Testis (tissue), 3 donors: ENCODE data around the gene NFIB. TPM values are rescaled to one million over a fixed set of nuclear protein-coding genes. Genes with fewer than 3 reads are reported as not detected.

Experiments used
- DNase-seq: peaks from one replicate; pipeline ENCODE4 v3.0.0-alpha.2; 2019
- H3K27ac ChIP-seq, 2 donors: fragments of 200-600 bp; sonication (generic); one replicate each; pipeline ENCODE4 v1.5.1; 2019
- H3K27me3 ChIP-seq: fragments of 200-600 bp; sonication (generic); one replicate; pipeline ENCODE4 v1.5.1; 2019
- H3K36me3 ChIP-seq: fragments of 200-600 bp; sonication (generic); one replicate; pipeline ENCODE4 v1.5.1; 2017; ENCODE audit warnings: low read depth; ENCODE audit errors: missing control alignments
- H3K4me1 ChIP-seq: fragments of 200-600 bp; sonication (generic); one replicate; pipeline ENCODE4 v1.5.1; 2019
- H3K4me3 ChIP-seq, 2 donors: fragments of 200-600 bp; sonication (generic); one replicate each; pipeline ENCODE4 v1.5.1; 2017 to 2019
- H3K9me3 ChIP-seq: fragments of 200-600 bp; sonication (generic); one replicate; pipeline ENCODE4 v1.5.1; 2017
- POLR2A ChIP-seq: fragments of 450-650 bp; IDR thresholded peaks from one replicate; pipeline ENCODE4 v1.6.1; 2017; ENCODE audit warnings: antibody characterized with exemption, mild to moderate bottlenecking, moderate library complexity
- WGBS, 2 donors: methylation state at CpG; one replicate each; pipeline ENCODE4 v1.1.5; 2018; 5-methylcytosine and 5-hydroxymethylcytosine counted together
- intact Hi-C: fragments of 100-400 bp; cut with DNase I; formaldehyde crosslinking; loops from one replicate; pipeline ENCODE4 v1.15.1; 2023; ENCODE audit warnings: low total_unique reads
- polyA plus RNA-seq: library from polyadenylated mRNA; stranded (reverse); fragments of 350-450 nt; fragmentation: Illumina TruSeq; extraction: RNeasy Lipid Tissue Mini Kit (QIAGEN cat#74804); gene quantifications from one replicate; pipeline ENCODE4 v1.2.3, GENCODE V29; 2014; ENCODE audit warnings: low read depth, low replicate concordance; ENCODE audit not compliant: insufficient read depth
- total RNA-seq, 2 donors: library from RNA; depleted of rRNA; stranded (reverse); fragments of >200 nt; gene quantifications; one replicate each; pipeline ENCODE4 v1.2.3, GENCODE V29; 2016
- TF ChIP-seq, protein P1 (sequence below), 3 experiments: fragments of 450-650 bp in 2 of 3; fragments of 200-600 bp in 1 of 3; sonication (generic) in 1 of 3; IDR thresholded peaks; one replicate each; pipeline ENCODE4 v1.5.1; 2016 to 2019; ENCODE audit warnings: antibody characterized with exemption in 3 of 3, mild to moderate bottlenecking in 2 of 3, moderate library complexity in 1 of 3

The NFIB gene
- total and polyA plus RNA-seq, 3 donors from 2014 or later, result 8.4 to 34.7 (median 23.1) TPM

DNA sequence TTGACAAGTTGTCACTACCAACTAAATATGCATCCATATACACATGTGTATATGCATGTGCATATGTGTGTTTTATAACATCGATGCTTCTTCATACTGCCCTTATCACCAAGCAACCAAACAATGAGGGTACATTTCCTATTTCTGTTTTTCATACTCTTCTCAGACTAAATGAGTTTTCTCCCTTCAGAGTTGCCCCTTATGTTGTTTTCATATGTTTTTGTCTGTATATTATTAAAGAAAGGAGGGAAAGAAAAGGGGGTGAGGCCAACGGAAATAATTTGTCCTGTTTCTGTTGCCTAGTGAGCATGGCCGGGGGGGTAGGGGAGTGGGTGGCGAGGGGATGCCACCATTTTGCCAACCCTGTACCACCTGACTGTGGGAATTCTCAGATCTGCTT, 28.8 kb upstream of the NFIB start:
- no peak for DNase-seq
- intact Hi-C loops, result no loop called here
- H3K4me3 ChIP-seq, result no peak overlapping the region
- no peaks in the 10 kb centered on the region for H3K36me3 ChIP-seq
- H3K4me1 ChIP-seq, result no peaks in the 10 kb centered on the region
- H3K9me3 ChIP-seq, result no peaks in the 10 kb centered on the region
- WGBS, 2 donors, result 82 to 84% methylated on average over 4 of the region's 4 CpGs
- TF ChIP-seq POLR2A, result no peak
- TF ChIP-seq, protein P1, sequence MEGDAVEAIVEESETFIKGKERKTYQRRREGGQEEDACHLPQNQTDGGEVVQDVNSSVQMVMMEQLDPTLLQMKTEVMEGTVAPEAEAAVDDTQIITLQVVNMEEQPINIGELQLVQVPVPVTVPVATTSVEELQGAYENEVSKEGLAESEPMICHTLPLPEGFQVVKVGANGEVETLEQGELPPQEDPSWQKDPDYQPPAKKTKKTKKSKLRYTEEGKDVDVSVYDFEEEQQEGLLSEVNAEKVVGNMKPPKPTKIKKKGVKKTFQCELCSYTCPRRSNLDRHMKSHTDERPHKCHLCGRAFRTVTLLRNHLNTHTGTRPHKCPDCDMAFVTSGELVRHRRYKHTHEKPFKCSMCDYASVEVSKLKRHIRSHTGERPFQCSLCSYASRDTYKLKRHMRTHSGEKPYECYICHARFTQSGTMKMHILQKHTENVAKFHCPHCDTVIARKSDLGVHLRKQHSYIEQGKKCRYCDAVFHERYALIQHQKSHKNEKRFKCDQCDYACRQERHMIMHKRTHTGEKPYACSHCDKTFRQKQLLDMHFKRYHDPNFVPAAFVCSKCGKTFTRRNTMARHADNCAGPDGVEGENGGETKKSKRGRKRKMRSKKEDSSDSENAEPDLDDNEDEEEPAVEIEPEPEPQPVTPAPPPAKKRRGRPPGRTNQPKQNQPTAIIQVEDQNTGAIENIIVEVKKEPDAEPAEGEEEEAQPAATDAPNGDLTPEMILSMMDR (IDR thresholded peaks at IDR 0.05), result no peak
- no peak overlapping the region for H3K27ac ChIP-seq
- H3K27me3 ChIP-seq, result no peaks in the 10 kb centered on the region

GRCh38 chr9:14341437-14342122, 27.6 kb upstream of the NFIB start:
- H3K4me1 ChIP-seq, result no peaks in the 10 kb centered on the region
- no peaks in the 10 kb centered on the region for H3K36me3 ChIP-seq
- H3K4me3 ChIP-seq, result no peak overlapping the region
- no peaks in the 10 kb centered on the region for H3K27me3 ChIP-seq
- intact Hi-C loops, result no loop called here
- 55 to 59% methylated on average over 6 of the region's 6 CpGs for WGBS, 2 donors
- TF ChIP-seq POLR2A, result no peak
- TF ChIP-seq, protein P1 (IDR thresholded peaks at IDR 0.05), result no peak
- no peak overlapping the region for H3K27ac ChIP-seq
- no peaks in the 10 kb centered on the region for H3K9me3 ChIP-seq
- no peak for DNase-seq

GRCh38 chr9:14340994-14341393, 27.1 kb upstream of the NFIB start:
- no peaks in the 10 kb centered on the region for H3K4me1 ChIP-seq
- H3K4me3 ChIP-seq, result no peak overlapping the region
- DNase-seq, result no peak
- H3K9me3 ChIP-seq, result no peaks in the 10 kb centered on the region
- WGBS, 2 donors, result 60 to 62% methylated on average over 3 of the region's 3 CpGs
- H3K36me3 ChIP-seq, result no peaks in the 10 kb centered on the region
- no peak for TF ChIP-seq POLR2A
- TF ChIP-seq, protein P1 (IDR thresholded peaks at IDR 0.05), result no peak
- H3K27ac ChIP-seq, result no peak overlapping the region
- no peaks in the 10 kb centered on the region for H3K27me3 ChIP-seq
- intact Hi-C loops, result no loop called here

GRCh38 chr9:14340219-14340873, 26.4 kb upstream of the NFIB start:
- Histone ChIP-seq H3K36me3 (no peaks in the 10 kb centered on the region), H3K27ac (no peak overlapping the region), H3K9me3 (no peaks in the 10 kb centered on the region), H3K4me3 (no peak overlapping the region), H3K4me1 (no peaks in the 10 kb centered on the region), H3K27me3 (no peaks in the 10 kb centered on the region)
- intact Hi-C loops, result no loop called here
- DNase-seq, result no peak
- no peak for TF ChIP-seq POLR2A
- TF ChIP-seq, protein P1 (IDR thresholded peaks at IDR 0.05), result no peak
- 68 to 79% methylated on average over 8 of the region's 8 CpGs for WGBS, 2 donors
